GM18505 (cell line): ENCODE measurements around the gene MAST3.
"Not testable (repeated sequence)": the region's sequence is repeated elsewhere in the genome, so short reads cannot be mapped to it uniquely, and the experiment has no call there.

Experiments
- ATAC-seq: cut with Tn5 transposase; IDR thresholded peaks from one replicate; pipeline ENCODE4 v1.9.1; 2021; ENCODE audit not compliant: unreplicated experiment
- POLR2A ChIP-seq: IDR thresholded peaks from 4 replicates; pipeline ENCODE4 v1.6.1; 2011; ENCODE audit warnings: borderline replicate concordance; ENCODE audit not compliant: insufficient read depth, insufficient read length; ENCODE audit errors: extremely low read depth

MAST3 gene

GRCh38 chr19:18068395-18068794 is 29.2 kb upstream of the MAST3 start:
- no peak for TF ChIP-seq POLR2A
- ATAC-seq = no peak

GRCh38 chr19:18069383-18069782 is 28.2 kb upstream of the MAST3 start:
- TF ChIP-seq POLR2A = no peak
- ATAC-seq = no peak

- no peak for TF ChIP-seq POLR2A
- ATAC-seq = no peak
Measured at GRCh38 chr19:18070181-18070580, 27.4 kb upstream of the MAST3 start.

- TF ChIP-seq POLR2A = no peak
- ATAC-seq = no peak
Measured at GRCh38 chr19:18072335-18072734, 25.2 kb upstream of the MAST3 start.

- no peak for TF ChIP-seq POLR2A
- ATAC-seq = no peak
Measured at GRCh38 chr19:18073197-18073596, 24.4 kb upstream of the MAST3 start.

GRCh38 chr19:18074192-18074591 is 23.4 kb upstream of the MAST3 start:
- no peak for ATAC-seq
- TF ChIP-seq POLR2A = no peak

GRCh38 chr19:18083929-18084684 is 13.5 kb upstream of the MAST3 start:
- TF ChIP-seq POLR2A = no peak
- no peak for ATAC-seq

GRCh38 chr19:18085702-18086457 is 11.7 kb upstream of the MAST3 start:
- no peak for TF ChIP-seq POLR2A
- ATAC-seq = no peak

- peak; percentile 60 for TF ChIP-seq POLR2A
- ATAC-seq = no peak
Measured at GRCh38 chr19:18086590-18087138, 10.9 kb upstream of the MAST3 start, which contains the start of gene IL12RB1. IL12RB1 (minus strand) TSS chr19:18086934; CDS start chr19:18086823, 111 bp downstream.

GRCh38 chr19:18089096-18089541 is 8.5 kb upstream of the MAST3 start:
- ATAC-seq = not testable (repeated sequence)

- ATAC-seq = no peak
- TF ChIP-seq POLR2A = no peak
Measured at GRCh38 chr19:18089726-18090125, 7.9 kb upstream of the MAST3 start.

GRCh38 chr19:18090545-18091216 is 6.9 kb upstream of the MAST3 start:
- no peak for ATAC-seq
- no peak for TF ChIP-seq POLR2A

GRCh38 chr19:18091217-18091608 is 6.4 kb upstream of the MAST3 start:
- no peak for ATAC-seq
- TF ChIP-seq POLR2A = peak; percentile 73
